ENCODE measurements around the gene USP17L11.
"Not testable (repeated sequence)": the region's sequence is repeated elsewhere in the genome, so short reads cannot be mapped to it uniquely, and the experiment has no call there.

Gene USP17L11, protein sequence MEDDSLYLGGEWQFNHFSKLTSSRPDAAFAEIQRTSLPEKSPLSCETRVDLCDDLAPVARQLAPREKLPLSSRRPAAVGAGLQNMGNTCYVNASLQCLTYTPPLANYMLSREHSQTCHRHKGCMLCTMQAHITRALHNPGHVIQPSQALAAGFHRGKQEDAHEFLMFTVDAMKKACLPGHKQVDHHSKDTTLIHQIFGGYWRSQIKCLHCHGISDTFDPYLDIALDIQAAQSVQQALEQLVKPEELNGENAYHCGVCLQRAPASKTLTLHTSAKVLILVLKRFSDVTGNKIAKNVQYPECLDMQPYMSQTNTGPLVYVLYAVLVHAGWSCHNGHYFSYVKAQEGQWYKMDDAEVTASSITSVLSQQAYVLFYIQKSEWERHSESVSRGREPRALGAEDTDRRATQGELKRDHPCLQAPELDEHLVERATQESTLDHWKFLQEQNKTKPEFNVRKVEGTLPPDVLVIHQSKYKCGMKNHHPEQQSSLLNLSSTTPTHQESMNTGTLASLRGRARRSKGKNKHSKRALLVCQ

DNA sequence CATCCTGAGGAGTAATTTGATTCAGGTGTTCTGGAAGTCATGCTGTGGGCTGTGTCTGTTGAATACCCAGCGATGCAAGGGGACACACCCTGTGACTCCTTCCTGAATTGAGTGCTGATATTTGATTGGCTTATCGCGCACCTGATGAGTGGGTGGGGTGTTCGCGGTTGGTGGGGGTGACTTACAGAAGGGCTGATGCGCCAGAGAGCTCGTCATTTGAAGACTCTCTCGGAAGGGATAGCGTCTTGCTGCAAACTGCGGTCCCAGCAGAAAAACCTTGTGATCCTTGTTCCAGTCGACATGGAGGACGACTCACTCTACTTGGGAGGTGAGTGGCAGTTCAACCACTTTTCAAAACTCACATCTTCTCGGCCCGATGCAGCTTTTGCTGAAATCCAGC is at the start of gene USP17L11:
USP17L11 (plus strand) TSS at position 301 of the 400 bp plus-strand sequence; CDS start at position 301, 0 bp downstream.
- DNase-seq = not testable (repeated sequence)

DNA sequence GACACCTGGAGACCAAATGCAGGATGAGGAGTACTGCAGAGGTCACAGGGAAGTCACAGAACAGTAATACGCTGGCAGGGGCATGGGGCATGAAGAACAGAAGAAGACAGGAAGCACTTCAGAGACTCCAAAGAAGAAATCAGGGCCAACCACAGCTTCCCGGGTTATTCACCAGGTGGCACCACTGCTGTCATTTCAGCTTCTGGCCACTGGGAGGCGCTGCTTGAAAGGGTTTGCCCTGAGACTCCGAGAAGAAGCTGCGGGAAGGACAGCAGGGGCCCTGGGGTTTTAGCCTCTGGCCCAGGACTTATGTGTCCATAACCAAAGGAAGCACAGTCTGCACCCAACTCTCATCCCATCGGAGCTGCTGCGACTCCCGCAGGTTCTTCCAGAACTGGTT is 49.2 kb upstream of the USP17L11 start:
- not testable (repeated sequence) for DNase-seq

DNA sequence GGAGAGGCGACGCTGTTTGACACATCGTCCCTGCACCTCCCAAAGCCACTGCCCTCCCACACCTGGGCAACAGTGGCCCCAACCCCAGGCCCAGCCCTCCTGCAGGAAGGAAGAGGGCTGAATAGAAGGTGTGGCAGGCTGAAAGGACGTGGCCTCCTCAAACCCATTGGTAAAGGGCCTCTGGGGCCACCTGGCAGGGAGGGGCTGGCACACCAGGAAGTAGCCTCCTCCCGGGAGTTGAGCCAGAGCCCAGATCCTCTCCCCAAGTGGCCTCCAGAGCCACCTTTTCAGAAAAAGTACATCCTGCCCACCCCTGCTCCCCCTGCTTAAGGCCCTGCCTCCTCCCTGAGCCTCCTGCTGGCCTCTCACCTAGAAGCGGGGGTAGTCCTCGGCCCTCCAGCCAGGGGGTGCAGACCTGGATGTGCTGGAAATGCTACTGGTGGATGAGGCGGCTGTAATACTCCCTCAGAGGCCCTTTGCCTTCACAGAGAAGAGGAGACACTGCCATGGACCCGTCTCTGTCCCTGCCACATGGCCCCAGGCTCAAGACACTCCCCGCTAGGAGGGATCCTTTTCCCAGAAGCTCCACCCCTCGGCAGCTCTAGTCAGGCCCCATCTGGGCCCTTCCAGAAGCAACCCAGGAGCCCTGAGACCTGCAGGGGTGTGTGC is 45.3 kb upstream of the USP17L11 start, which contains the start of gene FAM90A26:
FAM90A26 (plus strand) TSS at position 619 of the 669 bp plus-strand sequence. CDS start 2,764 bp downstream, outside the sequence.
- DNase-seq = not testable (repeated sequence)

DNA sequence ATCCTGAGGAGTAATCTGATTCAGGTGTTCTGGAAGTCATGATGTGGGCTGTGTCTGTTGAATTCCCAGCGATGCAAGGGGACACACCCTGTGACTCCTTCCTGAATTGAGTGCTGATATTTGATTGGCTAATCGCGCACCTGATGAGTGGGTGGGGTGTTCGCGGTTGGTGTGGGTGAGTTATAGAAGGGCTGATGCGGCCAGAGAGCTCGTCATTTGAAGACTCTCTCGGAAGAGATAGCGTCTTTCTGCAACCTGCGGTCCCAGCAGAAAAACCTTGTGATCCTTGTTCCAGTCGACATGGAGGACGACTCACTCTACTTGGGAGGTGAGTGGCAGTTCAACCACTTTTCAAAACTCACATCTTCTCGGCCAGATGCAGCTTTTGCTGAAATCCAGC is 4.8 kb upstream of the USP17L11 start, which contains the start of gene USP17L10:
USP17L10 (plus strand) TSS at position 301 of the 400 bp plus-strand sequence; CDS start at position 301, 0 bp downstream.
- DNase-seq = not testable (repeated sequence)

DNA sequence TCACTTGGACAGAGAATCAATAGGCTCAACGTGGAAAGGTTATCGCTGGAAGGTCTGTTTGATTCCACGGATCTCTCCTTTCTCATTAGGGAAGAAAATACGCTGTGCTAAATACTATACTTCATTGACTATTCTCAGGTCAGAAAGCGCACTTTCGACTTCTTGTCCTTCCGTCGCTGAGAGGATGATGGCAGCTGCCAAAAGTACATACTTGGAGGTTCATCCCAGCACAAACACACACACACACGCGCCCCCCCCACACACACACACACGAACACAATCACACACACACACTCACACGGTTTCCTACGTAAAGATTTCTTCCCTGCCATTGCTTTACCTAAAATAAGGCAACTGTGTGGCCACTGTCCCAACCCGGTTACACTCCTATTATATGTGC is 504 bp upstream of the USP17L11 start:
- DNase-seq = not testable (repeated sequence)

DNA sequence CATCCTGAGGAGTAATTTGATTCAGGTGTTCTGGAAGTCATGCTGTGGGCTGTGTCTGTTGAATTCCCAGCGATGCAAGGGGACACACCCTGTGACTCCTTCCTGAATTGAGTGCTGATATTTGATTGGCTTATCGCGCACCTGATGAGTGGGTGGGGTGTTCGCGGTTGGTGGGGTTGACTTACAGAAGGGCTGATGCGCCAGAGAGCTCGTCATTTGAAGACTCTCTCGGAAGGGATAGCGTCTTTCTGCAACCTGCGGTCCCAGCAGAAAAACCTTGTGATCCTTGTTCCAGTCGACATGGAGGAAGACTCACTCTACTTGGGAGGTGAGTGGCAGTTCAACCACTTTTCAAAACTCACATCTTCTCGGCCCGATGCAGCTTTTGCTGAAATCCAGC is 4.6 kb downstream of the USP17L11 start, which contains the start of gene USP17L12:
USP17L12 (plus strand) TSS at position 301 of the 400 bp plus-strand sequence; CDS start at position 301, 0 bp downstream.
- DNase-seq = not testable (repeated sequence)

DNA sequence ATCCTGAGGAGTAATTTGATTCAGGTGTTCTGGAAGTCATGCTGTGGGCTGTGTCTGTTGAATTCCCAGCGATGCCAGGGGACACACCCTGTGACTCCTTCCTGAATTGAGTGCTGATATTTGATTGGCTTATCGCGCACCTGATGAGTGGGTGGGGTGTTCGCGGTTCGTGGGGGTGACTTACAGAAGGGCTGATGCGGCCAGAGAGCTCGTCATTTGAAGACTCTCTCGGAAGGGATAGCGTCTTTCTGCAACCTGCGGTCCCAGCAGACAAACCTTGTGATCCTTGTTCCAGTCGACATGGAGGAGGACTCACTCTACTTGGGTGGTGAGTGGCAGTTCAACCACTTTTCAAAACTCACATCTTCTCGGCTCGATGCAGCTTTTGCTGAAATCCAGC is 9.4 kb downstream of the USP17L11 start, which contains the start of gene USP17L13:
USP17L13 (plus strand) TSS at position 301 of the 400 bp plus-strand sequence; CDS start at position 301, 0 bp downstream.
- not testable (repeated sequence) for DNase-seq

DNA sequence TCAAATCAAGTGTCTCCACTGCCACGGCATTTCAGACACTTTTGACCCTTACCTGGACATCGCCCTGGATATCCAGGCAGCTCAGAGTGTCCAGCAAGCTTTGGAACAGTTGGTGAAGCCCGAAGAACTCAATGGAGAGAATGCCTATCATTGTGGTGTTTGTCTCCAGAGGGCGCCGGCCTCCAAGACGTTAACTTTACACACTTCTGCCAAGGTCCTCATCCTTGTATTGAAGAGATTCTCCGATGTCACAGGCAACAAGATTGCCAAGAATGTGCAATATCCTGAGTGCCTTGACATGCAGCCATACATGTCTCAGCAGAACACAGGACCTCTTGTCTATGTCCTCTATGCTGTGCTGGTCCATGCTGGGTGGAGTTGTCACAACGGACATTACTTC is 15.0 kb downstream of the USP17L11 start:
- not testable (repeated sequence) for DNase-seq

DNA sequence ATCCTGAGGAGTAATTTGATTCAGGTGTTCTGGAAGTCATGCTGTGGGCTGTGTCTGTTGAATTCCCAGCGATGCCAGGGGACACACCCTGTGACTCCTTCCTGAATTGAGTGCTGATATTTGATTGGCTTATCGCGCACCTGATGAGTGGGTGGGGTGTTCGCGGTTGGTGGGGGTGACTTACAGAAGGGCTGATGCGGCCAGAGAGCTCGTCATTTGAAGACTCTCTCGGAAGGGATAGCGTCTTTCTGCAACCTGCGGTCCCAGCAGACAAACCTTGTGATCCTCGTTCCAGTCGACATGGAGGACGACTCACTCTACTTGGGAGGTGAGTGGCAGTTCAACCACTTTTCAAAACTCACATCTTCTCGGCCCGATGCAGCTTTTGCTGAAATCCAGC is 18.9 kb downstream of the USP17L11 start, which contains the start of gene USP17L15:
USP17L15 (plus strand) TSS at position 301 of the 400 bp plus-strand sequence; CDS start at position 301, 0 bp downstream.
- not testable (repeated sequence) for DNase-seq

DNA sequence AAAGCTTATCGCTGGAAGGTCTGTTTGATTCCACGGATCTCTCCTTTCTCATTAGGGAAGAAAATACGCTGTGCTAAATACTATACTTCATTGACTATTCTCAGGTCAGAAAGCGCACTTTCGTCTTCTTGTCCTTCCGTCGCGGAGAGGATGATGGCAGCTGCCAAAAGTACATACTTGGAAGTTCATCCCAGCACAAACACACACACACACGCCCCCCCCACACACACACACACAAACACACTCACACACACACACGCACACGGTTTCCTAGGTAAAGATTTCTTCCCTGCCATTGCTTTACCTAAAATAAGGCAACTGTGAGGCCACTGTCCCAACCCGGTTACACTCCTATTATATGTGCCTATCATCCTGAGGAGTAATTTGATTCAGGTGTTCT is 23.3 kb downstream of the USP17L11 start:
- not testable (repeated sequence) for DNase-seq

DNA sequence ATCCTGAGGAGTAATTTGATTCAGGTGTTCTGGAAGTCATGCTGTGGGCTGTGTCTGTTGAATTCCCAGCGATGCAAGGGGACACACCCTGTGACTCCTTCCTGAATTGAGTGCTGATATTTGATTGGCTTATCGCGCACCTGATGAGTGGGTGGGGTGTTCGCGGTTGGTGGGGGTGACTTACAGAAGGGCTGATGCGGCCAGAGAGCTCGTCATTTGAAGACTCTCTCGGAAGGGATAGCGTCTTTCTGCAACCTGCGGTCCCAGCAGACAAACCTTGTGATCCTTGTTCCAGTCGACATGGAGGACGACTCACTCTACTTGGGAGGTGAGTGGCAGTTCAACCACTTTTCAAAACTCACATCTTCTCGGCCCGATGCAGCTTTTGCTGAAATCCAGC is 28.4 kb downstream of the USP17L11 start, which contains the start of gene USP17L17:
USP17L17 (plus strand) TSS at position 301 of the 400 bp plus-strand sequence; CDS start at position 301, 0 bp downstream.
- not testable (repeated sequence) for DNase-seq

DNA sequence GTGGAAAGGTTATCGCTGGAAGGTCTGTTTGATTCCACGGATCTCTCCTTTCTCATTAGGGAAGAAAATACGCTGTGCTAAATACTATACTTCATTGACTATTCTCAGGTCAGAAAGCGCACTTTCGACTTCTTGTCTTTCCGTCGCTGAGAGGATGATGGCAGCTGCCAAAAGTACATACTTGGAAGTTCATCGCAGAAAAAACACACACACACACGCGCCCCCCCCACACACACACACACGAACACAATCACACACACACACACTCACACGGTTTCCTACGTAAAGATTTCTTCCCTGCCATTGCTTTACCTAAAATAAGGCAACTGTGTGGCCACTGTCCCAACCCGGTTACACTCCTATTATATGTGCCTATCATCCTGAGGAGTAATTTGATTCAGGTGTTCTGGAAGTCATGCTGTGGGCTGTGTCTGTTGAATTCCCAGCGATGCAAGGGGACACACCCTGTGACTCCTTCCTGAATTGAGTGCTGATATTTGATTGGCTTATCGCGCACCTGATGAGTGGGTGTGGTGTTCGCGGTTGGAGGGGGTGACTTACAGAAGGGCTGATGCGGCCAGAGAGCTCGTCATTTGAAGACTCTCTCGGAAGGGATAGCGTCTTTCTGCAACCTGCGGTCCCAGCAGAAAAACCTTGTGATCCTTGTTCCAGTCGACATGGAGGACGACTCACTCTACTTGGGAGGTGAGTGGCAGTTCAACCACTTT is 32.9 kb downstream of the USP17L11 start, which contains the start of gene USP17L18:
USP17L18 (plus strand) TSS at position 678 of the 728 bp plus-strand sequence; CDS start at position 678, 0 bp downstream.
- not testable (repeated sequence) for DNase-seq

DNA sequence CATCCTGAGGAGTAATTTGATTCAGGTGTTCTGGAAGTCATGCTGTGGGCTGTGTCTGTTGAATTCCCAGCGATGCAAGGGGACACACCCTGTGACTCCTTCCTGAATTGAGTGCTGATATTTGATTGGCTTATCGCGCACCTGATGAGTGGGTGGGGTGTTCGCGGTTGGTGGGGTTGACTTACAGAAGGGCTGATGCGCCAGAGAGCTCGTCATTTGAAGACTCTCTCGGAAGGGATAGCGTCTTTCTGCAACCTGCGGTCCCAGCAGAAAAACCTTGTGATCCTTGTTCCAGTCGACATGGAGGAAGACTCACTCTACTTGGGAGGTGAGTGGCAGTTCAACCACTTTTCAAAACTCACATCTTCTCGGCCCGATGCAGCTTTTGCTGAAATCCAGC is 37.9 kb downstream of the USP17L11 start, which contains the start of gene USP17L19:
USP17L19 (plus strand) TSS at position 301 of the 400 bp plus-strand sequence; CDS start at position 301, 0 bp downstream.
- DNase-seq = not testable (repeated sequence)

DNA sequence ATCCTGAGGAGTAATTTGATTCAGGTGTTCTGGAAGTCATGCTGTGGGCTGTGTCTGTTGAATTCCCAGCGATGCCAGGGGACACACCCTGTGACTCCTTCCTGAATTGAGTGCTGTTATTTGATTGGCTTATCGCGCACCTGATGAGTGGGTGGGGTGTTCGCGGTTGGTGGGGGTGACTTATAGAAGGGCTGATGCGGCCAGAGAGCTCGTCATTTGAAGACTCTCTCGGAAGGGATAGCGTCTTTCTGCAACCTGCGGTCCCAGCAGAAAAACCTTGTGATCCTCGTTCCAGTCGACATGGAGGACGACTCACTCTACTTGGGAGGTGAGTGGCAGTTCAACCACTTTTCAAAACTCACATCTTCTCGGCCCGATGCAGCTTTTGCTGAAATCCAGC is 42.6 kb downstream of the USP17L11 start, which contains the start of gene USP17L20:
USP17L20 (plus strand) TSS at position 301 of the 400 bp plus-strand sequence; CDS start at position 301, 0 bp downstream.
- DNase-seq = not testable (repeated sequence)

DNA sequence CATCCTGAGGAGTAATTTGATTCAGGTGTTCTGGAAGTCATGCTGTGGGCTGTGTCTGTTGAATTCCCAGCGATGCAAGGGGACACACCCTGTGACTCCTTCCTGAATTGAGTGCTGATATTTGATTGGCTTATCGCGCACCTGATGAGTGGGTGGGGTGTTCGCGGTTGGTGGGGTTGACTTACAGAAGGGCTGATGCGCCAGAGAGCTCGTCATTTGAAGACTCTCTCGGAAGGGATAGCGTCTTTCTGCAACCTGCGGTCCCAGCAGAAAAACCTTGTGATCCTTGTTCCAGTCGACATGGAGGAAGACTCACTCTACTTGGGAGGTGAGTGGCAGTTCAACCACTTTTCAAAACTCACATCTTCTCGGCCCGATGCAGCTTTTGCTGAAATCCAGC is 47.4 kb downstream of the USP17L11 start, which contains the start of gene USP17L21:
USP17L21 (plus strand) TSS at position 301 of the 400 bp plus-strand sequence; CDS start at position 301, 0 bp downstream.
- DNase-seq = not testable (repeated sequence)
